ES-I3 (cell line): ENCODE results near the gene SBNO1.
"Not testable (repeated sequence)": the region's sequence is repeated elsewhere in the genome, so short reads cannot be mapped to it uniquely, and the experiment has no call there.

Experiments
- H3K36me3 ChIP-seq: 2 replicates; pipeline ENCODE4 v1.6.1; 2013; ENCODE audit warnings: mild to moderate bottlenecking, low read length, control low read depth, moderate library complexity; ENCODE audit not compliant: insufficient read depth
- H3K4me1 ChIP-seq: 2 replicates; pipeline ENCODE4 v1.6.1; 2013; ENCODE audit warnings: mild to moderate bottlenecking, control low read depth, low read length; ENCODE audit not compliant: insufficient read depth
- H3K9ac ChIP-seq: 2 replicates; pipeline ENCODE4 v1.6.1; 2013; ENCODE audit warnings: low read depth, mild to moderate bottlenecking, low read length, moderate library complexity
- H3K9me3 ChIP-seq: 2 replicates; pipeline ENCODE4 v1.6.1; 2013; ENCODE audit warnings: mild to moderate bottlenecking, low read length, moderate library complexity; ENCODE audit not compliant: control insufficient read depth, insufficient read depth

Gene SBNO1

GRCh38 chr12:123379391-123379790 is 14.7 kb upstream of the SBNO1 start:
- H3K9me3 ChIP-seq = no peaks in the 10 kb centered on the region
- H3K9ac ChIP-seq = no peak overlapping the region
- H3K36me3 ChIP-seq = no peaks in the 10 kb centered on the region
- no peaks in the 10 kb centered on the region for H3K4me1 ChIP-seq

DNA sequence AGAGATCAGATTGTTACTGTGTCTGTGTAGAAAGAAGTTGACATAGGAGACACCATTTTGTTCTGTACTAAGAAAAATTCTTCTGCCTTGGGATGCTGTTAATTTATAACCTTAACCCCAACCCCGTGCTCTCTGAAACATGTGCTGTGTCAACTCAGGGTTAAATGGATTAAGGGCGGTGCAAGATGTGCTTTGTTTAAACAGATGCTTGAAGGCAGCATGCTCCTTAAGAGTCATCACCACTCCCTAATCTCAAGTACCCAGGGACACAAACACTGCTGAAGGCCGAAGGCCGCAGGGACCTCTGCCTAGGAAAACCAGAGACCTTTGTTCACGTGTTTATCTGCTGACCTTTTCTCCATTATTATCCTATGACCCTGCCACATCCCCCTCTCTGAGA is 7.8 kb upstream of the SBNO1 start:
- H3K4me1 ChIP-seq, H3K36me3 ChIP-seq, H3K9ac ChIP-seq, H3K9me3 ChIP-seq: not testable (repeated sequence)

DNA sequence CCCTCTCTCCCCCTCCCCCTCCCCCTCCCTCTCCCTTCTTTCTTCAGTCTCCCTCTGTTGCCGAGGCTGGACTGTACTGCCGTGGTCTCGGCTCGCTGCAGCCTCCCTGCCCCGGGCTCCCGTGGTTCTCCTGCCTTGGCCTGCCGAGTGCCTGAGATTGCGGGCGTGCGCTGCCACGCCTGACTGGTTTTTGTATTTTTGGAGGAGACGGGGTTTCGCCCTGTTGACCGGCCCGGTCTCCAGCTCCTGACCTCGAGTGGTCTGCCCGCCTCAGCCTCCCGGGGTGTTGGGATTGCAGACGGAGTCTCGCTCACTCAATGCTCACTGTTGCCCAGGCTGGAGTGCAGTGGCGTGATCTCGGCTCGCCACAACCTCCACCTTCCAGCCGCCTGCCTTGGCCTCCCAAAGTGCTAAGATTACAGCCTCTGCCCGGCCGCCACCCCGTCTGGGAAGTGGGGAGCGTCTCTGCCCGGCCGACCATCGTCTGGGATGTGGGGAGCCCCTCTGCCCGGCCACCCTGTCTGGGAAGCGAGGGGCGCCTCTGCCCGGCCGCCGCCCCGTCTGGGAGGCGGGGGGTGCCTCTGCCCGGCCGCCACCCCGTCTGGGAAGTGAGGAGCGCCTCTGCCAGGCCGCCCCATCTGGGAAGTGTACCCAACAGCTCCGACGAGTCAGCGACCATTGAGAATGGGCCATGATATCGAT is 7.2 kb upstream of the SBNO1 start:
- not testable (repeated sequence) for H3K9me3 ChIP-seq, H3K4me1 ChIP-seq, H3K36me3 ChIP-seq, H3K9ac ChIP-seq

- Histone ChIP-seq H3K36me3 (no peaks in the 10 kb centered on the region), H3K9me3 (no peaks in the 10 kb centered on the region), H3K4me1 (no peaks in the 10 kb centered on the region), H3K9ac (no peak overlapping the region)
Measured at GRCh38 chr12:123369229-123369628, 4.6 kb upstream of the SBNO1 start.

DNA sequence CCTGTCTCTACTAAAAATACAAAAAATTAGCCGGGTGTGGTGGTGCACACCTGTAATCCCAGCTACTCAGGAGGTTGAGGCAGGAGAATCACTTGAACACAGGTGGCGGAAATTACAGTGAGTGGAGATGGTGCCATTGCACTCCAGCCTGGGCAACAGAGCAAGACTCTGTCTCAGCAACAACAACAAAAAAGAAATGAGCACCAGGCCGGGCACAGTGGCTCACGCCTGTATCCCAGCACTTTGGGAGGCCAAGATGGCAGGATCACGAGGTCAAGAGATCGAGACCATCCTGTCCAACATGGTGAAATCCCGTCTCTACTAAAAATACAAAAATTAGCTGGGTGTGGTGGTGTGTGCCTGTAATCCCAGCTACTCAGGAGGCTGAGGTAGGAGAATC is 3.8 kb upstream of the SBNO1 start:
- H3K36me3 ChIP-seq, H3K9ac ChIP-seq, H3K9me3 ChIP-seq, H3K4me1 ChIP-seq: not testable (repeated sequence)

GRCh38 chr12:123367511-123367910 is 2.9 kb upstream of the SBNO1 start:
- Histone ChIP-seq H3K36me3 (no peaks in the 10 kb centered on the region), H3K9ac (no peak overlapping the region), H3K9me3 (no peaks in the 10 kb centered on the region), H3K4me1 (peaks cover 5% of the 10 kb centered on the region)

- peak overlapping the region; percentile 75 for H3K9ac ChIP-seq
Measured at GRCh38 chr12:123365025-123365917, 624 bp upstream of the SBNO1 start.

GRCh38 chr12:123363740-123364531 is 711 bp downstream of the SBNO1 start:
- no peaks in the 10 kb centered on the region for H3K36me3 ChIP-seq
- no peaks in the 10 kb centered on the region for H3K9me3 ChIP-seq
- peaks cover 5% of the 10 kb centered on the region for H3K4me1 ChIP-seq
- peak overlapping the region; percentile 75 for H3K9ac ChIP-seq

More at GRCh38 chr12:123365025-123365917, 624 bp upstream of the SBNO1 start:
- H3K9me3 ChIP-seq = no peaks in the 10 kb centered on the region
- peaks cover 5% of the 10 kb centered on the region for H3K4me1 ChIP-seq
- no peaks in the 10 kb centered on the region for H3K36me3 ChIP-seq

DNA sequence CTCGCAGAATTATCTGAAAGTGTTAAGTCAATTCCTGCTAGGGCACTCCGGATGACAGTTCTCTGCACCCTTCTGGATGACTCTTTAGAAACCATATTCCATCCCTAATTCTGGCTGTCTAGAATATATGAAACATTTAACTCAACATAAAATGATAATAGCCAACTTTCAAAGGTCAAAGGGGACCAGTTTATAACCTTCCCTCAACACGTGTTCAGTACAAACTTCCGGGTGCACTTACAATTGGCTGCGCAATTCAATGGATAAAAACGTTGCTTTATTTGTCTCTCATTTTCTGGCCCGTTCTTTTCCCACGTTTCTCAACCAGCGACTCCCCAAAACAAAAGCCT is 1.3 kb downstream of the SBNO1 start:
- Histone ChIP-seq H3K4me1 (peaks cover 5% of the 10 kb centered on the region), H3K9ac (peak overlapping the region; percentile 75), H3K36me3 (no peaks in the 10 kb centered on the region), H3K9me3 (no peaks in the 10 kb centered on the region)

GRCh38 chr12:123358035-123358434 is 6.6 kb downstream of the SBNO1 start:
- Histone ChIP-seq H3K36me3 (no peaks in the 10 kb centered on the region), H3K9me3 (no peaks in the 10 kb centered on the region), H3K4me1 (peaks cover 3% of the 10 kb centered on the region), H3K9ac (no peak overlapping the region)

DNA sequence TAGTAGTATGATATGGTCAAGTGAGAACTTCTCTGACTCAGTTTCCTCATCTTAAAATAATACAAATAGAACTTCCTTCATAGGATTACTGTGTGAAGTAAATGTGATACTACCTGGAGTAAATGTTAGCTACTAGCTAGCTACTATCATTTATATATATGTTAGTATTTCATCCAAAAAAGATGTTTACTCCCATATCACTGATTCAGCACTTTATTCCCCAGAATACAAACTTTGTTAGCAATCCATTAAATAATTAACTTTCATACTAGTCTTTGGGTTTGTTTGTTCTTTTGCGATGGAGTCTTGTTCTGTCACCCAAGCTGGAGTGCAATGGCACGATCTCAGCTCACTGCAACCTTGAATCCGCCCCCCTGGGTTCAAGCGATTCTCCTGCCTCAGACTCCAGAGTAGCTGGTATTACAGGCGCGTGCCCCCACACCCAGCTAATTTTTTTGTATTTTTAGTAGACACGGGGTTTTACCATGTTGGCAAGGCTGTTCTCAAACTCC is 8.4 kb downstream of the SBNO1 start:
- no peak overlapping the region for H3K9ac ChIP-seq
- no peaks in the 10 kb centered on the region for H3K9me3 ChIP-seq
- no peaks in the 10 kb centered on the region for H3K36me3 ChIP-seq
- H3K4me1 ChIP-seq = no peaks in the 10 kb centered on the region

- Histone ChIP-seq H3K9me3 (no peaks in the 10 kb centered on the region), H3K4me1 (no peaks in the 10 kb centered on the region), H3K9ac (no peak overlapping the region), H3K36me3 (no peaks in the 10 kb centered on the region)
Measured at GRCh38 chr12:123354600-123354999, 10.0 kb downstream of the SBNO1 start.

- Histone ChIP-seq H3K9me3 (no peaks in the 10 kb centered on the region), H3K9ac (no peak overlapping the region), H3K36me3 (no peaks in the 10 kb centered on the region; the same call in 1 of the 2 replicates), H3K4me1 (no peaks in the 10 kb centered on the region)
Measured at GRCh38 chr12:123351349-123351748, 13.3 kb downstream of the SBNO1 start.

DNA sequence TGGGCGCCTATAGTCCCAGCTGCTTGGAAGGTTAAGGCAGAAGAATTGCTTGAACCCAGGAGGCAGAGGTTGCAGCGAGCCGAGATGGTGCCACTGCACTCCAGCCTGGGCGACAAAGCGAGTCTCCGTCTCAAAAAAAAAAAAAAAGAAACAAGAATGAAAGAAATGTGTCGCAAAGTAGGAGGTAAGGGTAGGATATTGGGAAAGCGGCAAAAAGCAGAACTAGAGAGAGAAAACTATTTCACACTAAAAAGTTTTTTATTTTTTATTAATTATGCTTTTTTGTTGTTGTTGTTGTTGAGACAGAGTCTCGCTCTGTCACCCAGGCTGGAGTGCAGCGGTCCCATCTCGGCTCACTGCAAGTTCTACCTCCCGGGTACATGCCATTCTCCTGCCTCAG is 17.7 kb downstream of the SBNO1 start:
- no peaks in the 10 kb centered on the region for H3K4me1 ChIP-seq
- H3K9me3 ChIP-seq = no peaks in the 10 kb centered on the region
- H3K36me3 ChIP-seq = peaks cover 16% of the 10 kb centered on the region; the same call in 1 of the 2 replicates
- H3K9ac ChIP-seq = no peak overlapping the region
